Small intestine (tissue), 7 donors: ENCODE data around the gene PTPN13. TPM values are rescaled to one million over a fixed set of nuclear protein-coding genes. Genes with fewer than 3 reads are reported as not detected.

Source experiments
- DNase-seq, 2 donors: peaks; one replicate each; pipeline versions ENCODE4 v3.0.0 to v3.0.0-alpha.2; 2013
- FAIRE-seq: peaks from 2 replicates; lab custom pipeline; 2012; peaks lifted over from hg19 to GRCh38; lab: Jason Lieb, UNC
- H3K27ac ChIP-seq, 3 donors: one replicate each; pipeline ENCODE4 v1.5.1; 2013; ENCODE audit warnings: low read length in 2 of 3, mild to moderate bottlenecking in 2 of 3, control low read depth in 1 of 3, inconsistent platforms in 1 of 3, low read depth in 1 of 3, moderate library complexity in 1 of 3
- H3K27me3 ChIP-seq, 3 donors: one replicate each; pipeline ENCODE4 v1.6.1; 2013; ENCODE audit warnings: low read length in 3 of 3, inconsistent platforms in 1 of 3; ENCODE audit not compliant: control insufficient read depth in 3 of 3, insufficient read depth in 3 of 3
- H3K36me3 ChIP-seq, 3 donors: one replicate each; pipeline ENCODE4 v1.6.1; 2013; ENCODE audit warnings: low read length in 3 of 3, inconsistent platforms in 1 of 3, low read depth in 1 of 3, mild to moderate bottlenecking in 1 of 3, moderate library complexity in 1 of 3; ENCODE audit not compliant: control insufficient read depth in 3 of 3, insufficient read depth in 2 of 3
- H3K4me1 ChIP-seq, 3 donors: one replicate each; pipeline ENCODE4 v1.6.1; 2013; ENCODE audit warnings: low read length in 2 of 3, inconsistent platforms in 1 of 3, low read depth in 1 of 3, mild to moderate bottlenecking in 1 of 3, moderate library complexity in 1 of 3; ENCODE audit not compliant: control insufficient read depth in 3 of 3, insufficient read depth in 2 of 3
- H3K4me3 ChIP-seq, 3 donors: one replicate each; pipeline ENCODE4 v1.5.1; 2013; ENCODE audit warnings: low read length in 3 of 3, control low read depth in 1 of 3, inconsistent platforms in 1 of 3, low read depth in 1 of 3, mild to moderate bottlenecking in 1 of 3, moderate library complexity in 1 of 3
- H3K9me3 ChIP-seq, 2 donors: one replicate each; pipeline ENCODE4 v1.6.1; 2013; ENCODE audit warnings: low read depth in 1 of 2, low read length in 1 of 2; ENCODE audit not compliant: control insufficient read depth in 2 of 2, insufficient read depth in 1 of 2
- WGBS, 3 donors: extraction: QIAGEN DNeasy Blood & Tissue Kit; methylation state at CpG; one replicate each; pipeline ENCODE4 v1.1.7; 2013; 5-methylcytosine and 5-hydroxymethylcytosine counted together
- polyA plus RNA-seq, 4 donors: library from polyadenylated mRNA; stranded (reverse) in 3 of 4; unstranded in 1 of 4; fragments of 200-250 nt in 3 of 4; fragments of 120-200 nt in 1 of 4; gene quantifications; one replicate each; pipeline versions ENCODE4 v1.2.1 to v1.2.3, GENCODE V29; 2013
- donor health status: healthy with polysubstance abuse.
- donor health status: control.
- donor health status: control.
- donor health status: Bipolar disorder and iron deficiency.
- donor health status: healthy.

PTPN13 gene
- polyA plus RNA-seq, 4 donors: 0.22 to 18.2 (median 0.60) TPM

DNA sequence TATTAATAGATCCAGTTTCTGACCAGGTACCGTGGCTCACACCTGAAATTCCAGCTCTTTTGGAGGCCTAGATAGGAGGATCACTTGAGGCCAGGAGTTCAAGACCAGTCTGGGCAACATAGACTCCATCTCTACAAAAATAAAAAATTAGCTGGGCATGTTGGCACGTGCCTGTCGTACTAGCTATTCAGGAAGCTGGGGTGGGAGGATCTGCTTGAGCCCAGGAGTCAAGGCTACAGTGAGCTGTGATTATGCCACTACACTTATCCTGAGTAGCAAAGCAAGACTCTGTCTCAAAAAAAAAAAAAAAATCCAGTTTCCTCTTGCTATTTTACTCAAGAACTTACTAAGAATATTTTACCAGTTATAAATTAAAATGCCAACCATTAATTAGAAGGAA is 163.4 kb downstream of the PTPN13 start:
- 65 to 84% (median 81%) methylated on average over 3 of the region's 3 CpGs for WGBS, 3 donors
- H3K9me3 ChIP-seq: no peaks in the 10 kb centered on the region
- FAIRE-seq: no peak
- H3K27ac ChIP-seq: no peak overlapping the region
- no peaks in the 10 kb centered on the region for H3K4me1 ChIP-seq
- no peak overlapping the region for H3K4me3 ChIP-seq
- H3K36me3 ChIP-seq: no peaks in the 10 kb centered on the region
- no peaks in the 10 kb centered on the region for H3K27me3 ChIP-seq
- no peak for DNase-seq

GRCh38 chr4:86759298-86759697 is 165.2 kb downstream of the PTPN13 start:
- no peak for FAIRE-seq
- no peak overlapping the region for H3K27ac ChIP-seq
- H3K4me3 ChIP-seq: no peak overlapping the region
- no peaks in the 10 kb centered on the region for H3K36me3 ChIP-seq
- WGBS, 3 donors: 64 to 77% (median 65%) methylated on average over 3 of the region's 3 CpGs
- no peaks in the 10 kb centered on the region for H3K27me3 ChIP-seq
- no peaks in the 10 kb centered on the region for H3K4me1 ChIP-seq
- H3K9me3 ChIP-seq: no peaks in the 10 kb centered on the region
- peak in 1 of 2 donors; percentile 1 for DNase-seq

- 86 to 93% (median 90%) methylated on average over 5 of the region's 5 CpGs for WGBS, 3 donors
- Histone ChIP-seq H3K9me3 (no peaks in the 10 kb centered on the region), H3K4me3 (no peak overlapping the region), H3K36me3 (no peaks in the 10 kb centered on the region), H3K4me1 (no peaks in the 10 kb centered on the region), H3K27ac (no peak overlapping the region), H3K27me3 (no peaks in the 10 kb centered on the region)
- FAIRE-seq (no peak), DNase-seq (no peak)
These were observed 168.5 kb downstream of the PTPN13 start for GRCh38 chr4:86762649-86763048.

- no peak overlapping the region for H3K27ac ChIP-seq
- H3K9me3 ChIP-seq: no peaks in the 10 kb centered on the region
- 96 to 98% (median 97%) methylated on average over 4 of the region's 4 CpGs for WGBS, 3 donors
- H3K27me3 ChIP-seq: no peaks in the 10 kb centered on the region
- FAIRE-seq (no peak), DNase-seq (no peak)
- H3K36me3 ChIP-seq: peaks cover 0 to 4% (median 0%) of the 10 kb centered on the region in 3 donors
- H3K4me3 ChIP-seq: no peak overlapping the region
- H3K4me1 ChIP-seq: no peaks in the 10 kb centered on the region
These were observed 175.7 kb downstream of the PTPN13 start for GRCh38 chr4:86769794-86770193.

DNA sequence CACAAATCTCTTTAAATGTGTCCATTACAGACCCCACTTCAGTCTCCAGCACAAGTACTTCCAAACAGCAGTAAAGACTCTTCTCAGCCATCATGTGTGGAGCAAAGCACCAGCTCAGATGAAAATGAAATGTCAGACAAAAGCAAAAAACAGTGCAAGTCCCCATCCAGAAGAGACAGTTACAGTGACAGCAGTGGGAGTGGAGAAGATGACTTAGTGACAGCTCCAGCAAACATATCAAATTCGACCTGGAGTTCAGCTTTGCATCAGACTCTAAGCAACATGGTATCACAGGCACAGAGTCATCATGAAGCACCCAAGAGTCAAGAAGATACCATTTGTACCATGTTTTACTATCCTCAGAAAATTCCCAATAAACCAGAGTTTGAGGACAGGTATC is 177.0 kb downstream of the PTPN13 start:
- no peaks in the 10 kb centered on the region for H3K9me3 ChIP-seq
- DNase-seq (no peak), FAIRE-seq (no peak)
- no peaks in the 10 kb centered on the region for H3K27me3 ChIP-seq
- peaks cover 0 to 4% (median 0%) of the 10 kb centered on the region in 3 donors for H3K36me3 ChIP-seq
- no peak overlapping the region for H3K4me3 ChIP-seq
- H3K27ac ChIP-seq: no peak overlapping the region
- H3K4me1 ChIP-seq: no peaks in the 10 kb centered on the region
- WGBS, 3 donors: 45 to 68% (median 55%) methylated on average over 1 of the region's 1 CpG

GRCh38 chr4:86775061-86775460 is 180.9 kb downstream of the PTPN13 start:
- H3K27me3 ChIP-seq: no peaks in the 10 kb centered on the region
- no peaks in the 10 kb centered on the region for H3K4me1 ChIP-seq
- WGBS, 3 donors: 77 to 89% (median 88%) methylated on average over 4 of the region's 4 CpGs
- no peak for FAIRE-seq
- no peak overlapping the region for H3K4me3 ChIP-seq
- H3K9me3 ChIP-seq: no peaks in the 10 kb centered on the region
- no peak for DNase-seq
- H3K27ac ChIP-seq: no peak overlapping the region
- peaks cover 0 to 4% (median 0%) of the 10 kb centered on the region in 3 donors for H3K36me3 ChIP-seq

DNA sequence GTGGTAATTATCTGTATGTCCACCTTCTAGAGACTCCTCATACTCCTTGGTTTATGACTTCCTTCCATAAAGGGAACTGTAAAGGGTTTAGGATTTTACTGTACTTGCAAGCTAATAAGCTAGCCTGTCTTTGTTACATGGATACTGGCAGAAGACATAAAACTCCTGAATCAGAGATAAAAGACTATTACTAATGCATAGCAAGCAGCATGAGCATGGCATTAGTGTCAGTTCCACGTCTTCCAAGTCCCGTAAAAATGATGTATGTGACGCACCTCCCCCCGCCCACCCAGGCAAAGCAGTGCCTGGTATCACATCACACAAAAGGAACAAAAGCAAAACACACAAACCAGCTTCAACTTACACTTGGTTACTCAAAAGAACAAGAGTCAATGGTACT is 184.1 kb downstream of the PTPN13 start:
- H3K9me3 ChIP-seq: no peaks in the 10 kb centered on the region
- no peak for DNase-seq
- no peaks in the 10 kb centered on the region for H3K27me3 ChIP-seq
- H3K27ac ChIP-seq: no peak overlapping the region
- no peaks in the 10 kb centered on the region for H3K4me1 ChIP-seq
- no peak for FAIRE-seq
- 83 to 93% (median 92%) methylated on average over 4 of the region's 4 CpGs for WGBS, 3 donors
- no peaks in the 10 kb centered on the region for H3K36me3 ChIP-seq
- no peak overlapping the region for H3K4me3 ChIP-seq

GRCh38 chr4:86788826-86789225 is 194.7 kb downstream of the PTPN13 start:
- no peak for FAIRE-seq
- no peaks in the 10 kb centered on the region for H3K4me1 ChIP-seq
- peaks cover 0 to 10% (median 0%) of the 10 kb centered on the region in 3 donors for H3K36me3 ChIP-seq
- DNase-seq: no peak
- no peak overlapping the region for H3K27ac ChIP-seq
- 73 to 95% (median 91%) methylated on average over 2 of the region's 2 CpGs for WGBS, 3 donors
- no peak overlapping the region for H3K4me3 ChIP-seq
- no peaks in the 10 kb centered on the region for H3K27me3 ChIP-seq
- peaks cover 0 to 5% of the 10 kb centered on the region in 2 donors for H3K9me3 ChIP-seq

- WGBS, 3 donors: 89 to 93% (median 92%) methylated on average over 8 of the region's 8 CpGs
These were observed 197.0 kb downstream of the PTPN13 start for GRCh38 chr4:86791126-86791525.

More at GRCh38 chr4:86791126-86791525, 197.0 kb downstream of the PTPN13 start:
- no peaks in the 10 kb centered on the region for H3K4me1 ChIP-seq
- no peaks in the 10 kb centered on the region for H3K27me3 ChIP-seq
- DNase-seq (no peak), FAIRE-seq (no peak)
- no peak overlapping the region for H3K27ac ChIP-seq
- peaks cover 0 to 10% (median 0%) of the 10 kb centered on the region in 3 donors for H3K36me3 ChIP-seq
- H3K4me3 ChIP-seq: no peak overlapping the region
- peaks cover 0 to 5% of the 10 kb centered on the region in 2 donors for H3K9me3 ChIP-seq
